HG03064 (cell line): ENCODE measurements around the gene CDK6.
A peak's percentile ranks its signal among the peaks of the same experiment; 100 is the strongest.
"Not testable (repeated sequence)": the region's sequence is repeated elsewhere in the genome, so short reads cannot be mapped to it uniquely, and the experiment has no call there.

Source experiments
- ATAC-seq: cut with Tn5 transposase; IDR thresholded peaks from one replicate; pipeline ENCODE4 v1.9.1; 2021; ENCODE audit warnings: low read depth; ENCODE audit not compliant: unreplicated experiment

The CDK6 gene

DNA sequence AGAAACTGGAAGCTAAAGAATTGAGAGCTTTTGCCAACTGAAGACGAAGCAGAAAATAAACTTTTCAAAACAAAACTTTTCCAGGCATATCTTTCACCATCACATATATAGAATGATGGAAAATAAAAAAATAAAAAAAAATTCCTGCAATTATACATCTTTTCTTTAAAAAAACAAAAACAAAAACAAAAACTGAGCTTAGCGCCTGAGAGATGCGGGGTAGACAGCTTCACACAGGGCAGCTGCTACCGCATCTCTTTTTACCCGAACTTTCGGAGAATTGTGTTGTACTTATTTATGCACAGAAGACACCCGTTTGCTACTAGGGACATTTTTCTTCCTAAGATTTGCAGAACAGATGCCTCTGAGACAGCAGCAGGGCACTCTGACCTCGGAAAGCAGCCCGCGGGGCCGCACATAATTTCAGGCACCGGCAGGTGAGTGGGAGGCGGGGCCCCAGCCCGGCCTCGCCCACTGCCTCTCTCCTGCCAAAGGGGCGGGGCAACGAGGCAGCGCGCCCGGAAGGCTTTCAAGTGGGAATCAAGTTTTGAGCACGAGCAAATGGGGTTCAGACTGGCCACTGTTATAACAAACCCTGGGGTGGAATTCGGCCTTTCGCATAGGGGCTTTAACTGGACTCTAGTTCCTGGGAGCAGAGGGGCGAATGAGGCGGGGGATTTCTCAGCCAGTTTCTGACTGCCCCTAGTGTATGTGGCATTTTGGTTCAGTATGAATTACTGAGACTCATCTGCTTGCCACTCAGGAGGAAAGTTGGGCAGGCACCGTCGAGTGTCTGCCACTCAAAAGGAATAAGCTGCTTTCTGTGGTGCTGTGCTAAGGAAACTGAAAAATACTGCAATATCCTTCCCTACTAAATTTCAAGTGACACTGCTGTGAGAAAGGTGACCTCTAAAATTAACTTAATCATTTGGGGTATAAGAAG, 227.7 kb downstream of the CDK6 start:
- no peak for ATAC-seq

DNA sequence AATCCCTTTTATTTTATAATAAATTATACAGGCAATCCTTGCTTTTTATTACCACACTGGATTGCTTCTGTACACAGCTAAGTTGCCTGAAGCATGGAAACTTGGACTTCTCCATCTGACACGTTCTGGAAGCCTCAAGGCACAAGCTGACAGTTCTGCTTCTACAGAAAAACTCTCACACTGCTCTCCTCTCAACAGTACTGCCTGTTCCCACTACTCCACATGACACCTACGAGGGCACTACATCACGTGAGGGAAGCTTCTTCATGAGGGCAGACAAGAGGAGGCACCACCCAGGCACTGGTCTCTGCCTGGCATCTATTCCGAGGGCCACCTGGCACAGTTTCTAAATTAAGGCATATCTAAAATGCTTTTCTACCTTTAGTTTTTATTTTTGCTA, 229.4 kb downstream of the CDK6 start:
- ATAC-seq, result no peak

DNA sequence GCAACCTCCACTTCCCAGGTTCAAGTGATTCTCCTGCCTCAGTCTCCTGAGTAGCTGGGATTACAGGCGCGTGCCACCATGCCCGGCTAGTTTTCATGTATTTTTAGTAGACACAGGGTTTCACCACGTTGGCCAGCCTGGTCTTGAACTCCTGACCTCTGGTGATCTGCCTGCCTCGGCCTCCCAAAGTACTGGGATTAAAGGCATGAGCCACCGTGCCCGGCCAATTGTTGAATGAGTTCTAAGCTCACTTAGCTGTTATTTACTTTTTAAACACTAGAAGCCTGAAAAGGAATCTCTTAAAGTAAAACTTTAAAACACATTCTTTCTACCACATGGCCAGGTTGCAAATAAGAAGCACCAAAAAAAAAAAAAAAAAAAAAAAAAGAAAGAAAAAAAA, 231.9 kb downstream of the CDK6 start:
- not testable (repeated sequence) for ATAC-seq

DNA sequence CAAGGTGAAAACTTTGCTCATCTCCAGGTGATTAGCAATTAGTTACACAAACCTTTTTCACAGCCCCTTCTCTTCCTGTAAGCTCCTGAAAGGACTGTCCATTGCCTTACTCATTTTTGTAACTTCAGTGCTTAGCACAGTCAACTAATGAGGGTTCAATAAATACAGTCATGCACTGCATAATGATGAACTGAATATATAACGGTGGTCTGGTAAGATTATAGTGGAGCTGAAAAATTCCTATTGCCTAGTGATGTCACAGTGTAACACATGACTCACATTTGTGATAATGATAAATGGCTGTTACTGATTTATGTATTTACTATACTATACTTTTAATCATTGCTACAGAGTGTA, 233.3 kb downstream of the CDK6 start:
- ATAC-seq, result no peak

DNA sequence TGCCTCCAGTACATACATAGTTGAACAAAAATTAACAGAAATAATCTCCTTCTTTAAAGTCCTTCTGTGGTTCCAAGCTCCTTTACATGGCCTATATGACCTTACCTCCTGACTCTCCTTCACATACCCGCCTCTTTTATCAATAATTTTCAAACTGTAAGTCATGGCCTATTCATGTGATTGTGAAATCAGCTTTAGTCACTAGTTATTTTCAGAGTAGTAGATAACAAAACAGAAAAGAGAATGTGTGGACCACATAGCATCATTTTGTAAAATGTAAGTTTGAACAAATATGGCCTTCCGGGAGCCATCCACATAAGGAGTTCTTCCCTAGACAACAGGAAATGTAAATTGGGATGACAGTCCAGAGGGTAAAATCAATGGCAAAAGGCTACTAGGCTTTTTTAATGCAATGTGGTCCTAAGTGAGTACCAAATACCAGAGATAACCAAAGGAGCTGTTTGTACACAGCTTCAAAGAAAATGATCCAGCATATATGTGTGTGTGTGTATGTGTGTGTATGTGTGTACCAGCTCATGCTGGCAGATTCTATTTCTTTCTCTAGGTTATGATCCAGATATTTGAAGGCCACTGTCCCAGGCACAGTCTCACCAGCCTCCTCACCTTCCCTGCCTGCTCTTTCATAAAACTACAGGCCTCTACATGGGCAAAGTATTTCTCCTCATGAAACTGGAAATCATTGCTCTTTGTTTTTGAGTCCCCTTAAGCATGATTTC, 233.9 kb downstream of the CDK6 start:
- no peak for ATAC-seq

DNA sequence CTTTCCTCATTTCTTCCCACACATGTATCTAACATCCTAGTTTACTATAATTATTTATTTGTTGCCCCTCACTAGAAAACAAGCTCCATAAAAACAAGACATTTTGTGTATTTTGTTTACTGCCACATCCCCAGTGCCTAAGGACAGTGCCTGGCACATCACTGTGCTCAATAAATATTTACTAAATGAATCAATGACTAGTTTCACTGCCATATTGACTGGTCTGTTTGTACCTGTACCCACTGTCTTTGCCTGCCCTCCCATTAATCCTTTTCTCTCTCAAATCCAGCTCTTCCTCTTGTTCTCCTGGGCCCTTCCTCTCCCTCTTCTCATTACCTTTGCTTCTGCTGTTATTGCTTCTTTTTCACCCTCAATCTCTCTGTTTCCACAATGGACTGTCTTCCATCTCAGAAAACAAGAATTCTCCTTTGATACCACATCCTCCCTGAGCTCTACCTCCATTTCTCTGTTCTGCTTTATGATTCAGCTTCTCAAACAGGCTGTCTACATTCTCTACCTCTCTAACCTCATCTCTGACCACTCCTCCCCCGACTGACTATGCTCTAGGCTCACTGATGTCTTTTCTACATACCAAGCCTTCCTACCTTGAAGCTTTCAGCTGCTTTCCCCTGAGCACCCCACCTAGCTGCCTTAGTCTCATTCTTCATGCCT, 237.9 kb downstream of the CDK6 start:
- ATAC-seq, result peak; percentile 69

DNA sequence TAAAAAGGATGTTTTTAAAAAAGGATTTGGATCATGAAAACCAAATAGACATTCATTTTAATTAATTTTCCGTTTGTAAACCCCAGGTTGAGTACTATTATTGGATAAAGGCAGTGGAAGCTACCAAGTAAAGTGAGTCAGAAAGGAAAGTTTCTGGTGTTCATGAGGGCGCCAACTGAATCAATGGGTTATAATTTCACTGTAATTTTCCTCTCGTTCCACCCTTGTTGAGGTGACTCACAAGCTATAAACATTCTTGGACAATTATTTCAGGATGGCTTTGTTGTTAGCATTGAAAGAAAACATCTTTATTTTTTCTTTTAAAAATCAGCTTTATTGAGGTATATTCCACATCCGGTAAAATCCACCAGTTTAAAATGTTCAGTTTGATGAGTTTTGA, 241.1 kb downstream of the CDK6 start:
- ATAC-seq, result no peak

DNA sequence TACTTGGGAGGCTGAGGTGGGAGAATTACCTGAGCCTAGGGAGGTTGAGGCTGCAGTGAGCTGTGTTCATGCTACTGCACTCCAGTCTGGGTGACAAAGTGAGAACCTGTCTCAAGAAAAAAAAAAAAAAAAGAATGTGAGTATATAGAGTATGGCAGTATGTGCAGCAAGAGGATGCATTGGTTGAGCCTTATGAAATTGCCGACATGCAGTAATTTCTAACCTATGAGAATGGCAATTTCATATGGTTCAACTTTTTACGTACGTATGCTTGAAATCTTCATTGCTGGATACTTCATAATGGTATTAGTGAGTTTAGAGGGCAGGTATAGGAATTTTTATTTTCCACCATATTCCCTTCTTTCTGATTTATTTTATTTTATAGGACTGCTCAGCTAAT, 241.6 kb downstream of the CDK6 start:
- ATAC-seq, result no peak

DNA sequence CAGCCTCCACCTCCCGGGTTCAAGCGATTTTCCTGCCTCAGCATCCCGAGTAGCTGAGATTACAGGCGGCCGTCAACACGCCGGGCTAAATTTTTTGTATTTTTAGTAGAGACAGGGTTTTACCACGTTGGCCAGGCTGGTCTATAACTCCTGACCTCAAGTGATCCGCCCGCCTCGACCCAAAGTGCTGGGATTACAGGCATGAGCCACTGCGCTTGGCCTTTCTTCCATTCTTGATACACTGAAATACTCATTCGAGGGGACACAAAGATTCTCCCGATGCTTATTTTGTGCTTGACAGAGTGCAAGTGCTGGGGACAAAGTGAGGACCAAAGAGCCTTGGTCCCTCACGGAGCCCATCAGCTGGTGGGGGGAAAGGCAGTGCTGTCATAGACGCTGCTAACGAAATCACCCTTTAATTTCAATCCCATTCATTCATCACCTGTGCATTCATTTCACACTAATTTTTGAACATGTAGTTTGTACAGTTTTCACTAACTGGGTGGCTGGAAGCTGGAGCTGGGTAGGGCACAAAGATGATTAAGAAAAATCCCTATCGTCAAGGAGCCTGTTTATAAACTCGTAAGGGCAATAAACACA, 245.6 kb downstream of the CDK6 start:
- no peak for ATAC-seq

DNA sequence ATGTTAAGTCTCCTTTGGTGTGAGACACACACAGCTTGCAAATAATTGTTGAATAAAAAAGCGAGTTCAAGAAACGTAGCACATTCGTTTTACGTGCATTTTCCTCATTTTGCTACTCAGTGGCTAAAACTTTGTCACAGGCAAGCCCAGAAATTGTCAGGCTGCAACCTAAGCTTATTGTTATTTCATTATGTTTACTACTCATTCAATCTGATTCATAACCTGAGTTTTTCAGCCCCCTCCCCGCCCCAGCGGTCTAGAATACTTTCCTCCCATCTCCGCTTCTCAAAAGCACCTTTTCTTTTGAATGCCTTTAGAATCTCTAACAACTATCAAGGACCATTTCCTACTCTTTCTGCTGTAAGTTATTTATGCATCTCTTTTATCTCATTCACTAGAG, 247.3 kb downstream of the CDK6 start:
- ATAC-seq, result no peak

DNA sequence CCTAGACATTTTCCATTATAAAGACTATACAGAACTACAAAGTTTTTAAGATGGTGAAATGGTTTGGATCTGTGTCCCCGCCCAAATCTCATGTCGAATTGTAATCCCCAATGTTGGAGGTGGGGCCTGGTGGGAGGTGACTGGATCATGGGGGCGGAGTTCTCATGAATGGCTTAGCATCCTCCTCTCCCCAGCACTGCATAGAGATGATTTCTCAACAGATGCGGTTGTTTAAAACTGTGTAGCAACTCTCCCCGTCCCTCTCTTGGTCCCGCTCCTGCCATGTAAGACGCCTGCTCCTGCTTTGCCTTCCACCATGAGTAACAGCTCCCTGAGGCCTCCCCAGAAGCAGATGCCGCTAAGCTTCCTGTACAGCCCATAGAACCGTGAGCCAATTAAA, 247.8 kb downstream of the CDK6 start:
- no peak for ATAC-seq

DNA sequence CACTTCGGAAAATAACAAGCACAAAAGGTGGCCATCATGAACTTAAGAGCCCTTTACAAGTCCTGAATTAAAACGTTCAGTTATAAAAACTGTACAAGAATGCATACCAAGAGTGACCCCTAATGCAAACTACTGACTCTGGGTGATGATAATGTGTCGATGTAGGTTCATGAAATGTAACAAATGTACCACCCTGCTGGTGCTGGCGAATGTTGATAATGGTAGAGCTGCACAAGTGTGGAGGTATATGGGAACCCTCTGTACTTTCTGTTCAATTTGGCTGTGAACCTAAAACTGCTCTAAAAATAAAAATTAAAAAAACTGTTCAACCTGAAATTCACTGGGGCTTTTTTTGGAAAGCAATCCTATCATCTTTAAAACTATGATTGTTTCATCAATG, 249.5 kb downstream of the CDK6 start:
- ATAC-seq, result no peak

DNA sequence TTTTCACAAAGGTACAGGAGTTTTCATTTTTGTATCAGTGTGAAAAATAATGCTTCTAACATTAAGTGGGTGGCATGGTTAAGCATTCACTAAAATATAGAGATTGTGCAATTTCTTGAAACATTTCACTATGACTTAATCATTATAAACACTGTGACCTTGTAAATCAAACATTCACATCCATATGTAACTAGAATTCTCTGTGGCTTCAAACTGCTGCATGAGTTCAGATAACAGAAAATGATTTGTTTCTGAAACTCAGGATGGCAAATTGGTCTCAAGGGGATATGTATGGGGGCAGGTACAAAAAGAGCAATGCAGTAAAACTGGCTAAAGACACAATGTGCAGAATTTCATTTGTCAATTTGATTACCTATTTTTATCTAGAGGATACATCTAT, 250.0 kb downstream of the CDK6 start:
- no peak for ATAC-seq

DNA sequence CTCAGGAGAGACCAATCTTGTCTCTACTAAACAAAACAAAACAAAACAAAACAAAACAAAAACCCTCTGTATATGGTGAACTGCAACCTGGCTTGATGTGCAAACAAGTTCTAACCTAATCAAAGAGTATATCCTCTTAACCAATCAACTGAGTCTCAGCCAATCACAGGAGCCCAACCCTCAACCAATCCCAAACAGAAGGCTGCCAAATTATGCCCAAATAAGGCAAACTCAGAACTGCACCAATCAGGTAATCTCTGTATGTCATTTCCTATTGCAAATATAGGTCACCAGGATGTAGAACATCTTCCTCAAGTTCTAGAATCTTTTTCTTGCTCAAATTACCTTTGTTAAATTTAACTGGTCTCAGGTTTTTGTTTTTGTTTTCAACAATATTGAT, 251.4 kb downstream of the CDK6 start:
- ATAC-seq, result no peak

DNA sequence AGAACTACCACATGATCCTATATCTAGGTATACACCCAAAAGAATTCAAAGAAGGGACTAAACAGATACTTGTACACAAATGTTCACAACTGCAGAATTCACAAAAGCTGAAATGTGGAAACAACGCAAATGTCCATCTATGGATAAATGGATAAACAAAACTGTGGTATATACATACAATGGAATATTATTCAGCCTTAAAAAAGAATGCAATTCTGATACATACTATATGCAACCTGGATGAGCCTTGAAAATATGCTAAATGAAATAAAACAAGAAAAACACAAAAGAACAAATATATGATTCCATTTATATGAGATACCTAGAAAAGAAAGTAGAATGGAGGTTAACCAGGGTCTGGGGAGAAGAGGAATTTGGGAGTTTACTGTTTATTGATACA, 253.4 kb downstream of the CDK6 start:
- ATAC-seq, result no peak

DNA sequence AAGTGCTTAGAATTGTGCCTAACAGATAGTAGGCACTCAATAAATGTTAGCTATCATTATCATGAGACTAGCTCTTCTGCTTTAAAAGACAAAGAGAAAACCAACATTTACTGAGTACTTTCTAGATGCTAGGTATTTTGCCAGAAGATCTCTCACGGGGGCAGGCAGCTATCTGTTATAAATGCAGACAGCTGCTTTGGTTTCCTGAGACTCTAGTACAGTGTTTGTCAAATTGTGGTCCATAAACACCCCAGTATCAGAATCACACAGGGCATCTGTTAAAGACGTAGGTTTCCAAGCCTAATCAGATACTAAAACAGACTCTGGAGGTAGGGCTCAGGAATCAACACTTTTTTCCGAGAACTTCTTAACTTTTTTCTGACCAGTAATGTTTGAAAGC, 260.1 kb downstream of the CDK6 start:
- no peak for ATAC-seq

DNA sequence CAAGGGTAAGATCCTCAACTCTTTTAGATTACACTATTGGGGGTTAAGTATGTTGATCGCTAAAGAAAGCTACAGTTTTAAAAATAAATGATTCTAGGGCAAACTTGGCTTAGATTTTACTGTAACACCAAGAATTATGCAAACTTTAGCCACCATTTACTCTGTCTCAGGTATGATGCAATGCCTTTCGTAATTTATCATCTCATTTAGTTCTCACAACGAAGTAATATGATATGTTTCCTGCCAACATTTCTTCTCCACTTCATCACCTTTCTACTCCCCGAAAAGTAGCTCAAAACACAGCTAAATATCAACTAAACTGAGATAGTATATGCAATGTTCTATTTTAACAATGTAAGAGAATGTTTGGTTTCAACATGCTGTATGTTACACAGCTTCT, 267.2 kb downstream of the CDK6 start:
- no peak for ATAC-seq

DNA sequence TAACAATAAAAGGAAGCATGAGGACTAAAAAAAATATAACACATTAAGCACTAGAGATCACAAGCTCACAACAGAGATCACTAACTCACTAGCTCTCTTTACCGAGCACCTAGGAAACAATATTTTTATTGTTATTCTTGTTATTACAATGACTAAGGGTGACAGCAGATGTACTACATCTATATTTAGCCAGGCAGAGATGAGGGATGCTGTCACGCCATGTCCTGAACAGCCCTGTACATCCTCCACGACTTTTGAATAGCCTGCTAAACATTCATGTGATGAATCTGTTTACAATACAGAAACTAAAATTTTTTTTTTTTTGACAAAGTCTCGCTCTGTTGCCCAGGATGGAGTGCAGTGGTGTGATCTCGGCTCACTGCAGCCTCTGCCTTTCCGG, 268.9 kb downstream of the CDK6 start:
- ATAC-seq, result no peak

DNA sequence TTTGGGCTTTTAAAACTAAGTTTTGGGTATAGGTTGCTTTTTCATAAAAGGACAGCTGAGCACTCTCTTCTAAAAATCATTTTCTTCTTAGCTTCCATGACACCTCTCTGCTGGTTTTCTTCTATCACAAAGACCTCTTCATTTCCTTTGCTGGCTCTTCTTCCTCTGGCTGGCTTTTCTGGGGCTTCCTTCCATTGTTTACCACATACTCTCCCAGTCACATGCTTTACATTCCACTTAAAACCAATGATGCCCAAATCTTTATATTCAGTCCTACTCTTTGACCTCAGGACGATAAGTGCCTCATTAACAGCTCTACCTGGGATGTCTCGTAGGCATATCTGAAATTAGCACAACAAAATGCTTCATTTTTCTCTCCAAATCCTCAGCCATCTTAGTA, 273.0 kb downstream of the CDK6 start:
- ATAC-seq, result no peak

DNA sequence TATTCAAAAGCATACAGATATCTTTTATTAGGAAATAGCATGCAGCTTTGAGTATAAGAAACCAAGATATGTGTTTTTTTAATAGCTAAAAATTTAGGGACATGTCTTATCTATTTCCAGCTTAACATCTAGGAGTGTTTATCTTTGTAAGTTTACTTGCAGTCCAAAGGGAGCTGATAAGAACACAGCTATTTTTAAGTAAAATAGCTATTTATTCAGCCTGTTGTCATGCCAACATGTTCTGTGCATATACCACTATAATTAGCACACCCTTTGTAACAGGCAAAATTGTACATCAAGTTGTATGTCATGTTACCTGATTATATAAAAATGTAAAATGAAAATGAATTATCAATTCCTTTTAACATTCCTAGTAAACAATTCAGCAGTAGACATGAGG, 275.8 kb downstream of the CDK6 start:
- no peak for ATAC-seq

DNA sequence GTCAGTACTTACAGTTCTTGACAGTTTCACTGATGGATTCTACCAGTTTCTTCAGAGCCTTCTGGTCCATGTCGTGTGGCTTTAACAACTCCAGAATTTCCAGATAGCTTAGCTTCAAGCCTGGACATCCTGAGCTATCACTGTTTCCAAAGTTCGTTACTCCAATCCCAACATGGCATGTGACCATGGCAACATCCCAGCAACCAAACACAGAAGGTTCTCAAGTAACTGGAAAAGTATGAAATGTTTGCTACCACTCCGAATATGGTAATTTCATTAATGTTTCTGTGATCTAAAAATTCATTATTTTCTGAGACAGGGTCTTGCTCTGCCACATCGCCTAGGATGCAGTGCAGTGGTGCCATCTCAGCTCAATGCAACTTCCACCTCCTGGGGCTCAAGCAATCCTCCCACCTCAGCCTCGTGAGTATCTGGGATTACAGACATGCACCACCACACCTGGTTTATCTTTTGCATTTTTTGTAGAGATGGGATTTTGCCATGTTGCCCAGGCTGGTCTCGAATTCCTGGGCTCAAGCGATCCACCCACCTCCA, 278.5 kb downstream of the CDK6 start:
- no peak for ATAC-seq
